Measurements from ENCODE around the gene SIX3.

SIX3 gene

GRCh38 chr2:44941551-44942234 lies at the start of gene SIX3:
TSS of gene SIX3 (plus strand) at chr2:44941702. CDS start at chr2:44942105, 403 bp downstream.
- POLR2A ChIA-PET = no interaction called here
- no peak for TF ChIP-seq CTCF (IDR thresholded peaks at IDR 0.05; ENCODE audit: control extremely low read depth, extremely low read depth, low read depth, missing control alignments)
- CTCF ChIA-PET = no interaction called here
- DNase-seq (ENCODE audit: extremely low spot score) = peak; percentile 80

- ChIA-PET CTCF (interaction anchor here (1.3 kb wide), 1 partner anchor 17 kb away, joined by 3 read pairs; no protein-coding TSS in a partner anchor), POLR2A (no interaction called here)
- TF ChIP-seq CTCF (IDR thresholded peaks at IDR 0.05; ENCODE audit: control extremely low read depth, extremely low read depth, low read depth, missing control alignments) = no peak
- peak; percentile 51 for DNase-seq (ENCODE audit: extremely low spot score)
Observed at GRCh38 chr2:44894058-44894457, 47.4 kb upstream of the SIX3 start.

GRCh38 chr2:44895061-44895460 lies 46.4 kb upstream of the SIX3 start:
- ChIA-PET CTCF (no interaction called here), POLR2A (no interaction called here)
- no peak for DNase-seq (ENCODE audit: extremely low spot score)
- TF ChIP-seq CTCF (IDR thresholded peaks at IDR 0.05; ENCODE audit: control extremely low read depth, extremely low read depth, low read depth, missing control alignments) = no peak

- DNase-seq (ENCODE audit: extremely low spot score) = no peak
- ChIA-PET CTCF (no interaction called here), POLR2A (no interaction called here)
Observed at GRCh38 chr2:44897406-44897805, 44.1 kb upstream of the SIX3 start.

GRCh38 chr2:44902217-44903137 lies 39.0 kb upstream of the SIX3 start:
- no peak for DNase-seq (ENCODE audit: extremely low spot score)
- TF ChIP-seq CTCF (IDR thresholded peaks at IDR 0.05; ENCODE audit: control extremely low read depth, extremely low read depth, low read depth, missing control alignments) = no peak
- POLR2A ChIA-PET = no interaction called here
- CTCF ChIA-PET = no interaction called here

More at GRCh38 chr2:44897406-44897805, 44.1 kb upstream of the SIX3 start:
- TF ChIP-seq CTCF (IDR thresholded peaks at IDR 0.05; ENCODE audit: control extremely low read depth, extremely low read depth, low read depth, missing control alignments) = no peak

- TF ChIP-seq CTCF (IDR thresholded peaks at IDR 0.05; ENCODE audit: control extremely low read depth, extremely low read depth, low read depth, missing control alignments) = no peak
- ChIA-PET CTCF (no interaction called here), POLR2A (no interaction called here)
- DNase-seq (ENCODE audit: extremely low spot score) = no peak
Observed at GRCh38 chr2:44904578-44904977, 36.9 kb upstream of the SIX3 start.

Data from GM10248 (cell line).